COLO829 (cell line): Measurements from ENCODE around the gene PIN1.

Source experiments
- DNase-seq: peaks from one replicate; pipeline ENCODE4 v3.0.0; 2012; ENCODE audit warnings: low spot score

PIN1 gene

GRCh38 chr19:9891609-9892373 lies 56.7 kb downstream of the PIN1 start:
- no peak for DNase-seq
